ENCODE data around the gene FMO4.

Gene FMO4

DNA sequence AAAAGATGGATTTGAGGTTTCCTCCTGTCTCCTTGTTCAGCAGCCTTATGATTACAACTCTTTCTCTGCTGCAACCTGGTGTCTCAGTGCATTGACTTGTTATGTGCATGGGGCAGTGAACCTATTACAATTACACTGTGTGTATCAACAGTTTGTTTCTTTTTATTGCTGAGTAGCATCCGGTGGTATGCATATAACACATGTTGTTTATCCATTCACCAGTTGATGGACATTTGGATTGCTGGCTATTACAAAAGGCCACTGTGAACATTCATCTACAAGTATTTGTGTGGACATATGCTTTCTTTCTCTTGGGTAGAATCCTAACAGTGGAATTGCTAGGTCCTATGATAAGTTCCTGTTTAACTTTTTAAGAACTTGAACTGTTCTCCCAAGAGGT, 65.9 kb downstream of the FMO4 start:
- H2AFZ ChIP-seq (ENCODE audit: low read length): no peak overlapping the region
- H3K36me3 ChIP-seq (ENCODE audit: insufficient read depth, low read length): no peaks in the 10 kb centered on the region
- TF ChIP-seq EZH2 (IDR thresholded peaks at IDR 0.05; ENCODE audit: borderline replicate concordance, low read length): no peak
- TF ChIP-seq, protein P1, sequence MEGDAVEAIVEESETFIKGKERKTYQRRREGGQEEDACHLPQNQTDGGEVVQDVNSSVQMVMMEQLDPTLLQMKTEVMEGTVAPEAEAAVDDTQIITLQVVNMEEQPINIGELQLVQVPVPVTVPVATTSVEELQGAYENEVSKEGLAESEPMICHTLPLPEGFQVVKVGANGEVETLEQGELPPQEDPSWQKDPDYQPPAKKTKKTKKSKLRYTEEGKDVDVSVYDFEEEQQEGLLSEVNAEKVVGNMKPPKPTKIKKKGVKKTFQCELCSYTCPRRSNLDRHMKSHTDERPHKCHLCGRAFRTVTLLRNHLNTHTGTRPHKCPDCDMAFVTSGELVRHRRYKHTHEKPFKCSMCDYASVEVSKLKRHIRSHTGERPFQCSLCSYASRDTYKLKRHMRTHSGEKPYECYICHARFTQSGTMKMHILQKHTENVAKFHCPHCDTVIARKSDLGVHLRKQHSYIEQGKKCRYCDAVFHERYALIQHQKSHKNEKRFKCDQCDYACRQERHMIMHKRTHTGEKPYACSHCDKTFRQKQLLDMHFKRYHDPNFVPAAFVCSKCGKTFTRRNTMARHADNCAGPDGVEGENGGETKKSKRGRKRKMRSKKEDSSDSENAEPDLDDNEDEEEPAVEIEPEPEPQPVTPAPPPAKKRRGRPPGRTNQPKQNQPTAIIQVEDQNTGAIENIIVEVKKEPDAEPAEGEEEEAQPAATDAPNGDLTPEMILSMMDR (IDR thresholded peaks at IDR 0.05; ENCODE audit: low read length): no peak
- no peak overlapping the region for H3K27ac ChIP-seq (ENCODE audit: low read depth, low read length, poor library complexity, severe bottlenecking)
- H3K79me2 ChIP-seq (ENCODE audit: insufficient read depth, low read length): no peaks in the 10 kb centered on the region
- H3K9ac ChIP-seq (ENCODE audit: low read length): no peak overlapping the region
- H3K4me2 ChIP-seq (ENCODE audit: low read length): no peak overlapping the region
- no peaks in the 10 kb centered on the region for H3K9me2 ChIP-seq (ENCODE audit: low read depth, low read length)
- no peaks in the 10 kb centered on the region for H3K27me3 ChIP-seq (ENCODE audit: insufficient read depth, low read length)
- H3K4me3 ChIP-seq (ENCODE audit: low read depth, low read length, poor library complexity, severe bottlenecking): no peak overlapping the region
- H3F3A ChIP-seq (ENCODE audit: insufficient read depth, low read length): no peaks in the 10 kb centered on the region
- no peaks in the 10 kb centered on the region for H4K20me1 ChIP-seq (ENCODE audit: insufficient read depth, low read length)
- no peaks in the 10 kb centered on the region for H3K9me3 ChIP-seq (ENCODE audit: low read length)
- no peaks in the 10 kb centered on the region for H3K4me1 ChIP-seq (ENCODE audit: insufficient read depth, low read length, severe bottlenecking)

DNA sequence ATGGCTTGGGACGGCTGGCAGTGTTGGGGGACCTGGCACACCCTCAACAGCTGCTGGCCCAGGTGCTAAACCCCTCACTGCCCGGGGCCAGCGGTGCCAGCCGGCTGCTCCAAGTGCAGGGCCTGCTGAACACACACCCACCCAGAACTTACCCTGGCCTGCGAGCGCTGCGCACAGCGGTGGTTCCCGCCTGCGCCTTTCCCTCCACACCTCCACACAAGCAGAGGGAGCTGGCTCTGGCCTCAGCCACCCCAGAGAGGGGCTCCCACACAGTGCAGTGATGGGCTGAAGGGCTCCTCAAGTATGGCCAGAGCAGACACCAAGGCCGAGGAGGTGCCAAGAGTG, 67.9 kb downstream of the FMO4 start:
- Histone ChIP-seq H3K4me3 (ENCODE audit: low read depth, low read length, poor library complexity, severe bottlenecking) (no peak overlapping the region), H3K9me3 (ENCODE audit: low read length) (no peaks in the 10 kb centered on the region), H3K9me2 (ENCODE audit: low read depth, low read length) (no peaks in the 10 kb centered on the region), H3K9ac (ENCODE audit: low read length) (no peak overlapping the region), H4K20me1 (ENCODE audit: insufficient read depth, low read length) (no peaks in the 10 kb centered on the region), H3K36me3 (ENCODE audit: insufficient read depth, low read length) (no peaks in the 10 kb centered on the region), H3K27me3 (ENCODE audit: insufficient read depth, low read length) (no peaks in the 10 kb centered on the region), H3K79me2 (ENCODE audit: insufficient read depth, low read length) (no peaks in the 10 kb centered on the region), H3F3A (ENCODE audit: insufficient read depth, low read length) (no peaks in the 10 kb centered on the region), H3K27ac (ENCODE audit: low read depth, low read length, poor library complexity, severe bottlenecking) (no peak overlapping the region), H3K4me1 (ENCODE audit: insufficient read depth, low read length, severe bottlenecking) (no peaks in the 10 kb centered on the region), H2AFZ (ENCODE audit: low read length) (no peak overlapping the region), H3K4me2 (ENCODE audit: low read length) (no peak overlapping the region)
- TF ChIP-seq EZH2 (IDR thresholded peaks at IDR 0.05; ENCODE audit: borderline replicate concordance, low read length): no peak
- TF ChIP-seq, protein P1 (IDR thresholded peaks at IDR 0.05; ENCODE audit: low read length): no peak

DNA sequence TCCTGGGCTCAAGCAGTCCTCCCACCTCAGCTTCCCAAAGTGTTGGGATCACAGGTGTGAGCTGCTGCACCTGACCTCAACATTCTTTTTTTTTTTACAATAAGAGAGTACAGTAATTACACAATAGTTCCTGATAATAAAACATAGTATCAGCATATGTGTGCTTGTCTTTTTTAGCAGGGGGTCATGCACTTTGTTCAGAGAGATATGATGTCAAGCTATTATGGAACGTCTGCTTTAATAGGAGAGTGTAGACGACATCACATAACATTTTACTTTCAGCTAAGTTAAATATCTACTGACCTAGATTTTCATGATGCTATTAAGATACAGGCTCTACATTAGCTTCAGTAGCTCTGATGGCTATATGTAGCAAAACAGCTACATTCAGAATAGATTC, 70.5 kb downstream of the FMO4 start:
- Histone ChIP-seq H3K9me3 (ENCODE audit: low read length) (no peaks in the 10 kb centered on the region), H4K20me1 (ENCODE audit: insufficient read depth, low read length) (no peaks in the 10 kb centered on the region), H3K4me2 (ENCODE audit: low read length) (no peak overlapping the region), H2AFZ (ENCODE audit: low read length) (no peak overlapping the region), H3K9ac (ENCODE audit: low read length) (no peak overlapping the region), H3K27me3 (ENCODE audit: insufficient read depth, low read length) (no peaks in the 10 kb centered on the region), H3K4me3 (ENCODE audit: low read depth, low read length, poor library complexity, severe bottlenecking) (no peak overlapping the region), H3K36me3 (ENCODE audit: insufficient read depth, low read length) (no peaks in the 10 kb centered on the region), H3F3A (ENCODE audit: insufficient read depth, low read length) (no peaks in the 10 kb centered on the region), H3K9me2 (ENCODE audit: low read depth, low read length) (no peaks in the 10 kb centered on the region), H3K4me1 (ENCODE audit: insufficient read depth, low read length, severe bottlenecking) (no peaks in the 10 kb centered on the region), H3K79me2 (ENCODE audit: insufficient read depth, low read length) (no peaks in the 10 kb centered on the region), H3K27ac (ENCODE audit: low read depth, low read length, poor library complexity, severe bottlenecking) (no peak overlapping the region)
- TF ChIP-seq EZH2 (IDR thresholded peaks at IDR 0.05; ENCODE audit: borderline replicate concordance, low read length): no peak
- TF ChIP-seq, protein P1 (IDR thresholded peaks at IDR 0.05; ENCODE audit: low read length): no peak

Data from OCI-LY1 (cell line).